ENCODE results near the gene STRIP1. TPM values are rescaled to one million over a fixed set of nuclear protein-coding genes. Genes with fewer than 3 reads are reported as not detected.

STRIP1 gene
- total and polyA plus RNA-seq, 12 donors, result 22.3 to 47.9 (median 30.2) TPM

DNA sequence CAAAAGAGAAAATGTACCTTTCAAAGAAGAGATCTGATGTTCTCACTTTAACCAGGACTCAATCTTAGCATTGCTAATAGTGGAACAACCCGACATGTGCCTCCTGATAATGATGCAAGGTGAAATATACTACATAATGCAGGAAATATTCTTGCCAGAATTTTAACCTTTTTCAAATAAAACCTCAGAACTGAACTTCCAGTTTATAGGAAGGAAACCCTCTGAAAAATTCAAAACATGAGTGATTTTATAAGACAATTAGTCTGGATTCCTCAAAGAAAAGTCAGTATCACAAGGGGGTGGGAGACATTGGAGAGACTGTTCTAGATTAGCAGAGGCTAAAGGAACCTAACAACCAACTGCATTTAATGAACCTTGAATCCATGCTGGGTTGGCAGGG lies 31.7 kb upstream of the STRIP1 start:
- H3K4me1 ChIP-seq (replicated peaks in 1 of 2), result peaks cover 9 to 34% of the 10 kb centered on the region in 2 donors
- DNase-seq, result no peak
- peak overlapping the region in 2 of 5 donors; percentile 70 to 80 for H3K27ac ChIP-seq
- H3K27me3 ChIP-seq, result no peaks in the 10 kb centered on the region
- TF ChIP-seq, protein P1, sequence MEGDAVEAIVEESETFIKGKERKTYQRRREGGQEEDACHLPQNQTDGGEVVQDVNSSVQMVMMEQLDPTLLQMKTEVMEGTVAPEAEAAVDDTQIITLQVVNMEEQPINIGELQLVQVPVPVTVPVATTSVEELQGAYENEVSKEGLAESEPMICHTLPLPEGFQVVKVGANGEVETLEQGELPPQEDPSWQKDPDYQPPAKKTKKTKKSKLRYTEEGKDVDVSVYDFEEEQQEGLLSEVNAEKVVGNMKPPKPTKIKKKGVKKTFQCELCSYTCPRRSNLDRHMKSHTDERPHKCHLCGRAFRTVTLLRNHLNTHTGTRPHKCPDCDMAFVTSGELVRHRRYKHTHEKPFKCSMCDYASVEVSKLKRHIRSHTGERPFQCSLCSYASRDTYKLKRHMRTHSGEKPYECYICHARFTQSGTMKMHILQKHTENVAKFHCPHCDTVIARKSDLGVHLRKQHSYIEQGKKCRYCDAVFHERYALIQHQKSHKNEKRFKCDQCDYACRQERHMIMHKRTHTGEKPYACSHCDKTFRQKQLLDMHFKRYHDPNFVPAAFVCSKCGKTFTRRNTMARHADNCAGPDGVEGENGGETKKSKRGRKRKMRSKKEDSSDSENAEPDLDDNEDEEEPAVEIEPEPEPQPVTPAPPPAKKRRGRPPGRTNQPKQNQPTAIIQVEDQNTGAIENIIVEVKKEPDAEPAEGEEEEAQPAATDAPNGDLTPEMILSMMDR (IDR thresholded peaks at IDR 0.05), result no peak
- no peak for TF ChIP-seq POLR2A (IDR thresholded peaks at IDR 0.05)
- H3K4me3 ChIP-seq, result no peak overlapping the region
- intact Hi-C loops (cut with DNase I), result no loop called here
- no peaks in the 10 kb centered on the region for H3K9me3 ChIP-seq (replicated peaks in 1 of 3)
- no peaks in the 10 kb centered on the region for H3K36me3 ChIP-seq (replicated peaks in 1 of 2)
- 92 to 100% (median 93%) methylated on average over 1 of the region's 1 CpG for WGBS, 4 donors

DNA sequence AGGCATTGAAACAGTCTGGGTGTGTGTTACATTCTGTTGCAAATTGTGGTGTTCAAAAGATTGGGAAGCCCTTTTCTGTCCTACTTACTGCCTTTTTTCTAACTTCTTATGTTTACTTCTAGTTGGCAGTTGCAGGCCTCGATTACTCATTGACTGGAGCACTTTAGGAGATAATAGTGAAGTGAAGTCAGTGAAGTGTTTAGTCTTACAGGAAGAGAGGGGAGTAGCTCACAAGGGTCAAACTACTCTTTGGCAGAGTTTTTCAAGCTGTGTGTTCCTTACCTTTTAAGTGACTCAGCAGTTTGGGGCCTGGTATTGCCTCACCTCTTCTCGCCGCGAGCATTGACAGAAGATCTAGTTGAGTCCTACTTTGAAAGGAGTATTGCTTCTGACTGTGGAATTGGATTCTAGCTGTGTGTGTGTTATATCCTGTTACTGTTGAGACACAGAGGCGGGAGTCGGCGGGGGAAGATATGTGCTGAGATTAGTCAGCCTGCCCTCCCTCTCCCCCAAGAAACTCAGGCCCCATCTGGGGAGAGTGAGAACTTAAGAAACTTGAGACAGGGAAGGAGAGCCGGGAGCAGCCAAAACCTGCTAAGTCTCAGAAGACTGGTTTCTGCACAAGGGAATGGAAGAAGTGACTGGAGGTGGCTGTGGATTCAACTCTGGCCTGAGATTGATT lies 30.5 kb upstream of the STRIP1 start:
- Histone ChIP-seq H3K4me3 (peak overlapping the region in 1 of 4 donors; percentile 5), H3K9me3 (replicated peaks in 1 of 3) (no peaks in the 10 kb centered on the region), H3K36me3 (replicated peaks in 1 of 2) (peaks cover 0 to 2% of the 10 kb centered on the region in 2 donors), H3K4me1 (replicated peaks in 1 of 2) (peaks cover 9 to 30% of the 10 kb centered on the region in 2 donors), H3K27me3 (no peaks in the 10 kb centered on the region), H3K27ac (peak overlapping the region; percentile 7 to 80 (median 45))
- 13 to 24% (median 16%) methylated on average over 8 of the region's 8 CpGs for WGBS, 4 donors
- peak in 1 of 2 donors; percentile 22 for TF ChIP-seq POLR2A (IDR thresholded peaks at IDR 0.05)
- TF ChIP-seq, protein P1 (IDR thresholded peaks at IDR 0.05), result no peak
- peak in 6 of 7 donors; percentile 66 to 81 (median 69) for DNase-seq
- intact Hi-C loops (cut with DNase I), result no loop called here

- peaks cover 9 to 29% of the 10 kb centered on the region in 2 donors for H3K4me1 ChIP-seq (replicated peaks in 1 of 2)
- peak overlapping the region in 4 of 5 donors; percentile 7 to 80 (median 52) for H3K27ac ChIP-seq
- H3K36me3 ChIP-seq (replicated peaks in 1 of 2), result peaks cover 0 to 9% of the 10 kb centered on the region in 2 donors
- H3K9me3 ChIP-seq (replicated peaks in 1 of 3), result no peaks in the 10 kb centered on the region
- DNase-seq, result no peak
- no peaks in the 10 kb centered on the region for H3K27me3 ChIP-seq
- intact Hi-C loops (cut with DNase I), result no loop called here
- TF ChIP-seq POLR2A (IDR thresholded peaks at IDR 0.05), result no peak
- TF ChIP-seq, protein P1 (IDR thresholded peaks at IDR 0.05), result no peak
- 74 to 92% (median 84%) methylated on average over 1 of the region's 1 CpG for WGBS, 4 donors
- H3K4me3 ChIP-seq, result no peak overlapping the region
Measured at GRCh38 chr1:110004583-110004982, 29.8 kb upstream of the STRIP1 start.

GRCh38 chr1:110005971-110006370 lies 28.5 kb upstream of the STRIP1 start:
- no peak overlapping the region for H3K4me3 ChIP-seq
- no peak overlapping the region for H3K27ac ChIP-seq

More at GRCh38 chr1:110005971-110006370, 28.5 kb upstream of the STRIP1 start:
- H3K27me3 ChIP-seq, result no peaks in the 10 kb centered on the region
- no peak for TF ChIP-seq POLR2A (IDR thresholded peaks at IDR 0.05)
- TF ChIP-seq, protein P1 (IDR thresholded peaks at IDR 0.05), result no peak
- peaks cover 9 to 29% of the 10 kb centered on the region in 2 donors for H3K4me1 ChIP-seq (replicated peaks in 1 of 2)
- DNase-seq, result no peak
- peaks cover 0 to 21% of the 10 kb centered on the region in 2 donors for H3K36me3 ChIP-seq (replicated peaks in 1 of 2)
- H3K9me3 ChIP-seq (replicated peaks in 1 of 3), result no peaks in the 10 kb centered on the region
- intact Hi-C loops (cut with DNase I), result no loop called here
